ENCODE measurements around the gene CDHR5.
A peak's percentile ranks its signal among the peaks of the same experiment; 100 is the strongest.

The CDHR5 gene

DNA sequence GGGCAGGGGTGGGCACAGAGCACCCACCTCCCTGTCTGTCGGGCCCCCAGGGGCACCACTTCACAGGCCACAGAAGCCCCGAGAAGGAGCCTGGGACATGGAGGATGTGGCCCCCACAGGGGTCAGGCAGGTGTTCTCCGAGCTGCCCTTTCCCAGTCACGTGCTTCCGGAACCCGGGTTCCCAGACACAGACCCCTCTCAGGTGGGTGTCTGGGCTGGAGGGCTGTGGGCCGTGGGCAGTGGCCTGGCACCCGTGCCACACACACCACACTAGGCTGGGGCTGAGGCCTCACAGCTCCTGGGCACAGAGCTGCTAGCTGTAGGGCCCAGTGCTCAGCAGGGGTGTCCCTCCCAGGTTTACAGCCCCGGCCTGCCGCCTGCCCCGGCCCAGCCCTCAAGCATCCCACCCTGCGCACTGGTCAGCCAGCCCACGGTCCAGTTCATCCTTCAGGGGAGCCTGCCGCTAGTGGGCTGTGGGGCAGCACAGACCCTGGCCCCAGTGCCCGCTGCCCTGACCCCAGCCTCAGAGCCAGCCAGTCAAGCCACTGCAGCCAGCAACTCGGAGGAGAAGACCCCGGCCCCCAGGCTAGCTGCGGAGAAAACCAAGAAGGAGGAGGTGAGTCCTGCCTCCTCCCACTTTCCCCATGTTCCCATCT is 14.5 kb downstream of the CDHR5 start:
- no peak for DNase-seq (ENCODE audit: low spot score)

DNA sequence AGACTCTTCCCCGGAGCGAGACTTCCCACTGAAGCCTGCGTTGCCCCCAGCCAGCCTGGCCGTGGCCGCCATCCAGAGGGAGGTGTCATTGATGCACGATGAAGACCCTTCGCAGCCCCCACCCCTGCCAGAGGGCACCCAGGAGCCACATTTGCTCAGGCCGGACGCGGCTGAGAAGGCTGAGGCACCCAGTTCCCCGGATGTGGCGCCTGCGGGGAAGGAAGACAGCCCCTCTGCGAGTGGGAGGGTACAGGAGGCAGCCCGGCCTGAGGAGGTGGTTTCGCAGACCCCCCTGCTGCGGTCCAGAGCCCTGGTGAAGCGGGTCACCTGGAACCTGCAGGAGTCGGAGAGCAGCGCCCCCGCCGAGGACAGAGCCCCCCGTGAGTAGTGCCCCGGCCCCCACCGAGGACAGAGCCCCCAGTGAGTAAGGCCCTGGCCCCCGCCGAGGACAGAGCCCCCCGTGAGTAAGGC is 15.4 kb downstream of the CDHR5 start:
- DNase-seq (ENCODE audit: low spot score) = no peak

GRCh38 chr11:608791-609251 is 15.9 kb downstream of the CDHR5 start:
- DNase-seq (ENCODE audit: low spot score) = no peak

DNA sequence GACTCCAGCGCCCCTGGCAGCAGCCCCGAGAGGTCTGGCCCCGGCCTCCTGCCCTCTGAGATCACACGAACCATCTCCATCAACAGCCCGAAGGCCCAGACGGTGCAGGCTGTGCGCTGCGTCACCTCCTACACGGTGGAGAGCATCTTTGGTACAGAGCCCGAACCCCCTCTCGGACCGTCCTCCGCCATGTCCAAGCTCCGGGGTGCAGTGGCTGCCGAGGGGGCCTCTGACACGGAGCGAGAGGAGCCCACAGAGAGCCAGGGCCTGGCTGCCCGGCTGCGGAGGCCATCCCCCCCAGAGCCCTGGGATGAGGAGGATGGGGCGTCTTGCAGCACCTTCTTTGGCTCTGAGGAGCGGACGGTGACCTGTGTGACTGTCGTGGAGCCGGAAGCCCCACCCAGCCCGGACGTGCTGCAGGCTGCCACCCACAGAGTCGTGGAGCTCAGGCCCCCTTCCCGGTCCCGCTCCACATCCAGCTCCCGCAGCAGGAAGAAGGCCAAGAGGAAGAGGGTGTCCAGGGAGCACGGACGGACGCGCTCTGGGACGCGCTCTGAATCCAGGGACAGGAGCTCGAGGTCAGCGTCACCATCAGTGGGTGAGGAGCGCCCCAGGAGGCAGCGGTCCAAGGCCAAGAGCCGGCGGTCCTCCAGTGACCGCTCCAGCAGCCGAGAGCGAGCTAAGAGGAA is 16.6 kb downstream of the CDHR5 start:
- no peak for DNase-seq (ENCODE audit: low spot score)

DNA sequence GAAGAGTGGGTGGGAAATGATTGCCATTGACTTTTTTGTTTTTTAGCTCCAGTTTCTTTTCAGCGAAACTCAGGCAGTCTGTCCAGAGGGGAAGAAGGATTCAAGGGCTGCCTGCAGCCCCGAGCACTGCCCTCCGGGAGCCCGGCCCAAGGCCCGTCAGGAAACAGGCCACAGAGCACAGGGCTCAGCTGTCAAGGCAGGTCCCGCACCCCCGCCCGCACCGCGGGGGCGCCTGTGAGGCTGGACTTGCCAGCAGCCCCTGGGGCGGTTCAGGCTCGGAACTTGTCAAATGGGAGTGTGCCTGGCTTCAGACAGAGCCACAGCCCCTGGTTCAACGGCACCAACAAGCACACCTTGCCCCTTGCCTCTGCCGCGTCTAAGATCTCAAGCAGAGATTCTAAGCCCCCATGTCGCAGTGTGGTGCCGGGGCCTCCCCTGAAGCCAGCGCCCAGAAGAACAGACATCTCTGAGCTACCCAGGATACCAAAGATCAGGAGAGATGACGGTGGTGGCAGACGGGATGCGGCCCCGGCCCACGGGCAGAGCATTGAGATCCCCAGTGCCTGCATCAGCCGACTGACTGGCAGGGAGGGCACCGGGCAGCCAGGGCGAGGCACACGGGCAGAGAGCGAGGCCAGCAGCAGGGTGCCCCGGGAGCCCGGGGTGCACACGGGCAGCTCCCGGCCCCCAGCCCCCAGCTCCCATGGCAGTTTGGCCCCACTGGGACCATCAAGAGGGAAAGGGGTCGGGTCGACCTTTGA is 17.6 kb downstream of the CDHR5 start:
- no peak for DNase-seq (ENCODE audit: low spot score)

GRCh38 chr11:606245-606644 is 18.5 kb downstream of the CDHR5 start:
- DNase-seq (ENCODE audit: low spot score) = no peak

DNA sequence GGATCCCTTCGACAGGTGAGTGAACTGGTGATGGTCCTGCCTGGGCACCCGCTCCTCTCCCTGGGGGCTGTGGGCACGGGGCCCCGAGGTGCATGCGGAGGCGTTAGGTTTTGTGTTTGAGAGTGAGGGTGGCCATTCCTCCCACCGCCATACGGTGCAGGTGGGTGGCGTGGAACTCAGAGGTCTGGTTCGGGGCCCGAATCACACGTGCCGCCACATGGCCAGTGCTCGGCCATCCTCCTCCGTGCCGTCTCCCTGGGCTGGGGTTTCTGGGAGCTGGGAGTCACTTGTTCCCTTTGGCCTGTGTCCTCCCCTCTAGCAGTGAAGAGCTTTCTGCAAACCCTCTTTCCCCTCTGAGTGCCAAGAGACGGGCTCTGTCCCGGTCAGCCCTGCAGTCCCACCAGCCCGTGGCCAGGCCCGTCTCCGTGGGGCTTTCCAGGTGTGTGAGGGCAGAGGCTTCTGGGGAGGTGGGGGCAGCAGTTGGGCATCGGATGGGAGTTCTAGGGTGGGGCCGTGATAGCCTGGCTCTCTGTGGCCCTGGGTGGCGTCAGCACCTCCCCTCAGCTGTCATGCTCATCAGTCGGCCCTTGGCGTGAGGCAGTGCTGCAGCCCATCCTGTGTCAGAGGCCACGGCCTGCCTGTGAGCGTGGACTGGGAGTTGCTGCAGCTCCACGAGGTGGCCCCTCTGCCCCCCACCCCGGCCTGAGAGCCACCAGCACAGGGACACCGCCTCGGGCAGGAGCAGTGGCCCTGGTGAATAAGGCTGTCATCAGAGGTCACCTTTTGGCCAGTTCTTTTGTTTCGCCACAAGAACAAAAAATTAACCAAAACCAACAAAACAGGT is 19.2 kb downstream of the CDHR5 start:
- no peak for DNase-seq (ENCODE audit: low spot score)

GRCh38 chr11:603154-603553 is 21.6 kb downstream of the CDHR5 start:
- no peak for DNase-seq (ENCODE audit: low spot score)

GRCh38 chr11:601573-602245 is 23.0 kb downstream of the CDHR5 start:
- DNase-seq (ENCODE audit: low spot score) = no peak

DNA sequence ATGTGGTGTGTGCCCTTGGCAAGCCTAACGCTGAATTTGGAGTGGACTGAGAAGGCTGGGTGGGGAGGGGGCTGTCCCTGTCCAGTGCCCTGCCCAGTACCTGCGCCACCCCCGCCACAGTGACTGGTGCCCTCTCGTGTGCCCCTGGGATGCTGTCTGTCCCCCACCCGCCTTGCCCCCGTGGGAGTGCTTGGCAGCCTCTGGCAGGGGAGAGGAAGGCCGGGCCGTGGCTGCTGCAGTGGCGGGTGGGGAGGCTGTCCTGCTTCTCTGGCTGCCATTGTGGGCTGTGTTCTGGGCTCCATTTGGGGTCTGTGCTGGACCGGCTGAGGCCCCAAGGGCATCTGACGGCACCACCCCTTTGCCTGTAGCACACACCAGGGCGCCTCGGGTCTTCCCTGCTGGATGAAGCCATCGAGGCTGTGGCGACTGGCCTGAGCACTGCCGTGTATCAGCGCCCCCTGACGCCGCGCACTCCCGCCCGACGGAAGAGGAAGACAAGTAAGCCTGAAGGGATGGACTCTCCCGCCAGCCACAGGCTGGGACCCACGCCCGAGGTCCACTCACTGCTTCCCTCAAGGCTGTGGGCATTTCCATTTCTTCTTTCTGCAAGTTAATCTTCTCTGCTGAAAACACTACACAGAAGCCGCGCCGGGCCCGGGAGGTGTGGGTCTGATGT is 26.6 kb downstream of the CDHR5 start:
- DNase-seq (ENCODE audit: low spot score) = no peak

- DNase-seq (ENCODE audit: low spot score) = no peak
Measured at GRCh38 chr11:597166-597725, 27.5 kb downstream of the CDHR5 start.

GRCh38 chr11:596374-596773 is 28.4 kb downstream of the CDHR5 start:
- no peak for DNase-seq (ENCODE audit: low spot score)

- DNase-seq (ENCODE audit: low spot score) = no peak
Measured at GRCh38 chr11:595400-595799, 29.4 kb downstream of the CDHR5 start.

DNA sequence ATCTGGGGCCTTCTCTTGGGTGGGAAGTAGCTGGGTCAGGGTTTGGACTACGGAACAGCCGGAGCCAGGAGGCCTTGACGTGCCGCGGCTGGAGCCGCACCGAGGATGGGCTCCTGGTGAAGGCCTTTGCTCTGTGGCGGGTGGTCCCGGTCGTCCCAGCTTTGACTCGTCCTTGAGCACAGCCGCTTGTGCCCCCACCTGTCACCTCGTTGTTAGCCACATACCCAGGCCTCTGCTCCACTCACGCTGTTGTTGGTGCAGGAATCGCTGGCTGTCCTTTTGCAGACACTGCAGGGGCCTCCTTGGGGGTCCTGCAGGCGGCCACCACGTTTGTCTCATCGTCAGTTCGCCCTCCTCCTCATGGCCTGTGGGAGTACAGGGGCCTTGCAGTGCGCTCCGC is 31.4 kb downstream of the CDHR5 start:
- DNase-seq (ENCODE audit: low spot score) = no peak

- no peak for DNase-seq (ENCODE audit: low spot score)
Measured at GRCh38 chr11:592918-593317, 31.8 kb downstream of the CDHR5 start.

- DNase-seq (ENCODE audit: low spot score) = no peak
Measured at GRCh38 chr11:592501-592900, 32.3 kb downstream of the CDHR5 start.

- DNase-seq (ENCODE audit: low spot score) = no peak
Measured at GRCh38 chr11:590997-591396, 33.8 kb downstream of the CDHR5 start.

- DNase-seq (ENCODE audit: low spot score) = no peak
Measured at GRCh38 chr11:589798-590197, 35.0 kb downstream of the CDHR5 start.

DNA sequence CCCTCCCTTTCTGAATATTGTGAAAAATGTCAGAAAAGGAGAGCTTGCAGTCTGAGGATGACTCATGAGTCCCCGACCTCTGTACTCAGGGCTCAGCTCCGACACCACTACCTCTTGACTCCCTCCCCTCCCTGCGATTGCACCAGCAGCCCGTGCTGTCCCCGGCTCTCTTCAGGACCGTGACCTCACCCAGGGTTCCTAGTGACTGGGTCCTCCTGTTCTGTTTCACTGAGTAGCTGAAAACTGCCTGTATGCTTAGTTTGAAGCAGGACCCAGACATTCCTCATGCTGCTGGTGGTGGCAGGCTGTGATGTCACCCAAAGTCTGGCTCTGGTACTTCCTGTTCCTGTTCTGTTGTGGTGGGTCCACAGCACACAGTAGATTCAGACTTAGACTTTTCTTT is 36.8 kb downstream of the CDHR5 start:
- peak; percentile 62 for DNase-seq (ENCODE audit: low spot score)

DNA sequence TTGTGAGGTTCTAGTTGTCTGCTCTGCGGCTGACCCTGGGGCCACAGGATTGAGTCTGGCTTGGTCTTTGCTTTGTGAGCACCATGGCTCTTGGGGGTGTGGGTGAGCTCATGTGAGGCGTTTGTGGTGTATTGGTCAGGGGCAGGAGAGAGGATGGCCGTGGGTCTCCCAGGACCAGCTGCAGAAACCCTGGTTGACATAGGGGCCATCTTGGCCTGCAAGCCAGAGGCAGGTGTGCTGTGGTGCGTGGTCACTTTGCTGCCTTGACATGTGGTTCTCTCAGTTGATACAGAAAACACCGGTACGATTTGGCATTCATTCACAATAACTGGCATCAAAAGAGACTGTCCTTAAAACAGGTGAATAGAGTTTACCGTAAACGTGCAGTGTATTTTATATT is 37.2 kb downstream of the CDHR5 start:
- no peak for DNase-seq (ENCODE audit: low spot score)

Data from GM03348 (cell line).